ENCODE results near the gene RHBDD3.

- no peak for TF ChIP-seq CTCF (conservative IDR thresholded peaks at IDR 0.05; ENCODE audit: low read depth, low read length)
- no peak for TF ChIP-seq POLR2A (IDR thresholded peaks at IDR 0.05; ENCODE audit: low read depth, low read length)
- no peak for TF ChIP-seq RAD21 (IDR thresholded peaks at IDR 0.05; ENCODE audit: low read length)
- TF ChIP-seq FOS (IDR thresholded peaks at IDR 0.05; ENCODE audit: low read depth, low read length) = no peak
- no peak for TF ChIP-seq SMC3 (IDR thresholded peaks at IDR 0.05; ENCODE audit: low read depth, low read length)
- TF ChIP-seq MAFK (IDR thresholded peaks at IDR 0.05; ENCODE audit: low read depth, low read length) = no peak
- no peak for TF ChIP-seq USF2 (IDR thresholded peaks at IDR 0.05; ENCODE audit: low read depth, low read length)
- no peak for TF ChIP-seq RCOR1 (IDR thresholded peaks at IDR 0.05; ENCODE audit: insufficient replicate concordance, low read length)
- no peak for TF ChIP-seq CEBPB (IDR thresholded peaks at IDR 0.05; ENCODE audit: low read depth, low read length)
These were observed 13.5 kb downstream of the RHBDD3 start for GRCh38 chr22:29254286-29254660.

Data from IMR-90 (cell line).